Heart right ventricle (tissue), 16 donors: ENCODE results near the gene ALDH3B1. TPM values are rescaled to one million over a fixed set of nuclear protein-coding genes. Genes with fewer than 3 reads are reported as not detected.

Experiments used
- ATAC-seq, 8 donors: fragments of 200-7000 bp; cut with Tn5 transposase; one replicate each; pipeline ENCODE4 v1.9.1; 2020; ENCODE audit warnings: mild to moderate bottlenecking in 8 of 8, moderate library complexity in 8 of 8, moderate number of reproducible peaks in 1 of 8
- DNase-seq, 2 donors: peaks; one replicate each; pipeline ENCODE4 v3.0.0-alpha.2; 2020
- H3K27ac ChIP-seq, 10 donors: fragments of 200-600 bp; sonication (generic) in 2 of 10; one replicate each; pipeline versions ENCODE4 v1.5.0 to v1.8.0; 2020 to 2022; ENCODE audit warnings: mild to moderate bottlenecking in 3 of 10
- H3K27me3 ChIP-seq, 7 donors: fragments of 200-600 bp; one replicate each; pipeline ENCODE4 v1.8.0; 2021 to 2022; ENCODE audit warnings: mild to moderate bottlenecking in 2 of 7
- H3K36me3 ChIP-seq, 9 donors: fragments of 200-600 bp; sonication (generic) in 1 of 9; one replicate each; pipeline versions ENCODE4 v1.5.0 to v1.8.0; 2020 to 2022; ENCODE audit warnings: mild to moderate bottlenecking in 2 of 9
- H3K4me1 ChIP-seq, 9 donors: fragments of 200-600 bp; sonication (generic) in 1 of 9; one replicate each; pipeline versions ENCODE4 v1.5.0 to v1.8.0; 2020 to 2022; ENCODE audit warnings: mild to moderate bottlenecking in 4 of 9
- H3K4me3 ChIP-seq, 10 donors: fragments of 200-600 bp; sonication (generic) in 2 of 10; one replicate each; pipeline versions ENCODE4 v1.5.0 to v1.8.0; 2020 to 2022; ENCODE audit warnings: mild to moderate bottlenecking in 7 of 10, moderate library complexity in 2 of 10
- H3K9me3 ChIP-seq, 11 donors: fragments of 200-600 bp in 10 of 11; sonication (generic) in 2 of 11; one replicate each; pipeline versions ENCODE4 v1.5.0 to v1.8.0; 2013 to 2022; ENCODE audit warnings: mild to moderate bottlenecking in 2 of 11, control low read depth in 1 of 11, moderate library complexity in 1 of 11
- whole genome bisulfite sequencing, 2 donors: extraction: QIAGEN DNeasy Blood & Tissue Kit; methylation state at CpG; one replicate each; pipeline ENCODE4 v1.1.7; 2013; ENCODE audit warnings: inconsistent platforms in 1 of 2; 5-methylcytosine and 5-hydroxymethylcytosine counted together
- intact Hi-C, 10 donors: fragments of 100-400 bp; cut with DNase I; formaldehyde crosslinking; loops; one replicate each; pipeline versions ENCODE4 v1.11.1 to v1.14.2; 2022
- polyA plus RNA-seq, 2 donors: library from polyadenylated mRNA; stranded (reverse); fragments of 200-250 nt; gene quantifications; one replicate each; pipeline ENCODE4 v1.2.3, GENCODE V29; 2013
- total RNA-seq, 10 donors: library from RNA; stranded (reverse); fragmentation: NEBNext Ultra II Directional in 3 of 10; extraction: Animal tissue kit (Norgen Biotek cat#: 25700) in 3 of 10; gene quantifications; one replicate each; pipeline versions ENCODE4 v1.2.1 to v1.2.4, GENCODE V29; 2021 to 2023
- TF ChIP-seq, protein P1 (sequence below), 9 donors: fragments of 200-600 bp; sonication (generic) in 2 of 9; IDR thresholded peaks; one replicate each; pipeline versions ENCODE4 v1.5.0 to v1.8.0; 2021 to 2022; ENCODE audit warnings: antibody characterized with exemption in 9 of 9, mild to moderate bottlenecking in 5 of 9, moderate library complexity in 1 of 9
- donor health status: Arrhythmogenic right ventricular cardiomyopathy.
- donor health status: ischemic (EF 13 %, LVEDD 7.1; RV severe dilation, severe dysfunction).
- donor health status: healthy with polysubstance abuse.
- donor health status: DM: no; HTN: yes; CAD: no.
- donor health status: DM: no; HTN: no; CAD: no.
- donor health status: ischemic (EF 25% LVEDD 6.9; RV normal size, moderate dysfunction).
- donor health status: ischemic (EF 25% LVEDD 5.7; RV mildly dilated, moderate dysfunction).
- donor health status: healthy.
- donor health status: DM: yes; HTN: yes; CAD: no.
- donor health status: Ischemic cardiomyopathy.
- donor health status: ischemic (EF 35%, LVEDD 5.7; RV mildly dilated, moderate dysfunction).
- donor health status: nonischemic (EF 11% LVEDD 7.7; RV severe dilation, severe dysfunction).
- donor health status: DM: yes; HTN: yes; CAD: no.
- donor health status: PGD.
- donor health status: ischemic (EF 29% LVEDD 5.4; RV normal size, mild dysfunction).
- donor health status: nonischemic (EF 23%, LVEDD 6.1; RV moderate dilation, normal function).

ALDH3B1 gene
- total and polyA plus RNA-seq, 12 donors = 2.1 to 11.0 (median 4.3) TPM

DNA sequence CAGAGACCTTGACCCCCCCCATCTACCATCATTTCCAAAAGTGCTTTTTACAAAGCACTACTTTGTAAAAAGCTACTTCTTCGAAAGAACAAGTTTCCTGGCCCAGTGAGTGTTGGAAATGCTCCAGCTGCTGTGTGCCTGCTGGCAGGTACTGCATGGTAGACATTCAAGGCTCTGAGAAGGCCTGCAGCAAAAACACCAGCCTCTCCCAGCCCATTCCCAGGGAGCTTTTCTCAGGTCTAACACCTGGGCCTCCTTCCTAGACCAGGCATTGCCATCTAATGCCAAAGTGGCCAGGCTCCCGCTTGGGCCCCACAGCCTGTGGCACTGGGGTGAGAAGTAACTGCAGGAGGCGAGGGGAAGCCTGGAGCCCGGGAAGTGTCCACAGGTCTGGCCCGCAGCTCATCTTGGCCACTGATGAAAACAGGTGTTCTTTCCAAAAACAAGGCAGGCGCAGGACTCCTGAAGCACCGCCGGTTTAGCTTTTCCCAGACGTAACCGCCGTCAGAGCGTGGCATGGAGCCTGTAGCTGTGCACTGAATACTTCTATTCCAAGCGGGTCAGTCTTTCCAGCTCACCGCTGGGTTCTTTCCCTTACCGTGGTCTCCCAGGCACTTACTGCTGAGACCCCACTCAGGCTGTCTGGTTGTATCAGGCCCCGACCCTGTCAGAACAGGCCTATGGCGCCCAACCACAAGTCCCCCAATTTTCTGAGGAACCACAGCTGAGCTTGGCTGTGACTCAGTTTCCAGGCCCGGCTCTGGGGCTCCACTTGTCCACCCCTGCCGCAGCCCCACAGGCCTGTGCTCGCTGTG, 27.5 kb downstream of the ALDH3B1 start:
- ATAC-seq = no peak

GRCh38 chr11:68038226-68038717, 28.1 kb downstream of the ALDH3B1 start:
- Histone ChIP-seq H3K27me3 (no peaks in the 10 kb centered on the region), H3K27ac (peak overlapping the region; percentile 54 to 97 (median 94)), H3K9me3 (no peaks in the 10 kb centered on the region), H3K4me1 (peaks cover 28 to 72% (median 50%) of the 10 kb centered on the region in 9 donors), H3K36me3 (peaks cover 0 to 45% (median 0%) of the 10 kb centered on the region in 9 donors), H3K4me3 (peak overlapping the region; percentile 52 to 84 (median 71))
- intact Hi-C loops = loop anchor here in 4 of 10 donors (2.0 to 10.0 kb wide), 7 partner anchors 36 to 177 kb away; partner anchors contain the start of genes CHKA (in 3 of the 4), KMT5B (in 2 of the 4) and UNC93B1 (in 1 of the 4)
- DNase-seq = no peak
- WGBS, 2 donors = 19 to 30% methylated on average over 13 of the region's 13 CpGs
- peak in 7 of 8 donors; percentile 2 to 25 (median 13) for ATAC-seq
- TF ChIP-seq, protein P1, sequence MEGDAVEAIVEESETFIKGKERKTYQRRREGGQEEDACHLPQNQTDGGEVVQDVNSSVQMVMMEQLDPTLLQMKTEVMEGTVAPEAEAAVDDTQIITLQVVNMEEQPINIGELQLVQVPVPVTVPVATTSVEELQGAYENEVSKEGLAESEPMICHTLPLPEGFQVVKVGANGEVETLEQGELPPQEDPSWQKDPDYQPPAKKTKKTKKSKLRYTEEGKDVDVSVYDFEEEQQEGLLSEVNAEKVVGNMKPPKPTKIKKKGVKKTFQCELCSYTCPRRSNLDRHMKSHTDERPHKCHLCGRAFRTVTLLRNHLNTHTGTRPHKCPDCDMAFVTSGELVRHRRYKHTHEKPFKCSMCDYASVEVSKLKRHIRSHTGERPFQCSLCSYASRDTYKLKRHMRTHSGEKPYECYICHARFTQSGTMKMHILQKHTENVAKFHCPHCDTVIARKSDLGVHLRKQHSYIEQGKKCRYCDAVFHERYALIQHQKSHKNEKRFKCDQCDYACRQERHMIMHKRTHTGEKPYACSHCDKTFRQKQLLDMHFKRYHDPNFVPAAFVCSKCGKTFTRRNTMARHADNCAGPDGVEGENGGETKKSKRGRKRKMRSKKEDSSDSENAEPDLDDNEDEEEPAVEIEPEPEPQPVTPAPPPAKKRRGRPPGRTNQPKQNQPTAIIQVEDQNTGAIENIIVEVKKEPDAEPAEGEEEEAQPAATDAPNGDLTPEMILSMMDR (IDR thresholded peaks at IDR 0.05) = no peak

More for the DNA sequence above, 27.5 kb downstream of the ALDH3B1 start:
- 77 to 83% methylated on average over 20 of the region's 20 CpGs for WGBS, 2 donors
- Histone ChIP-seq H3K4me1 (peaks cover 30 to 79% (median 56%) of the 10 kb centered on the region in 9 donors), H3K36me3 (peaks cover 0 to 45% (median 0%) of the 10 kb centered on the region in 9 donors), H3K27me3 (no peaks in the 10 kb centered on the region), H3K27ac (peak overlapping the region; percentile 54 to 97 (median 94)), H3K9me3 (no peaks in the 10 kb centered on the region), H3K4me3 (peak overlapping the region in 6 of 10 donors; percentile 61 to 84 (median 70))
- TF ChIP-seq, protein P1 (IDR thresholded peaks at IDR 0.05) = no peak
- intact Hi-C loops = loop anchor here in 4 of 10 donors (2.0 to 10.0 kb wide), 7 partner anchors 35 to 177 kb away; partner anchors contain the start of genes CHKA (in 3 of the 4), KMT5B (in 2 of the 4) and UNC93B1 (in 1 of the 4)
- no peak for DNase-seq

- Histone ChIP-seq H3K4me1 (peaks cover 28 to 68% (median 46%) of the 10 kb centered on the region in 9 donors), H3K27me3 (no peaks in the 10 kb centered on the region), H3K27ac (peak within 1 kb of the TSS; percentile 77 to 97 (median 94)), H3K9me3 (no peaks in the 10 kb centered on the region), H3K36me3 (peaks cover 0 to 45% (median 0%) of the 10 kb centered on the region in 9 donors), H3K4me3 (peak within 1 kb of the TSS; percentile 52 to 84 (median 71))
- DNase-seq = peak; percentile 90 to 91
- TF ChIP-seq, protein P1 (IDR thresholded peaks at IDR 0.05) = peak in 1 of 9 donors; percentile 7
- 5 to 9% methylated on average over 48 to 51 of the region's 51 CpGs for WGBS, 2 donors
- intact Hi-C loops = loop anchor here in 4 of 10 donors (2.0 to 10.0 kb wide), 7 partner anchors 37 to 176 kb away; partner anchors contain the start of genes CHKA (in 3 of the 4), KMT5B (in 2 of the 4) and UNC93B1 (in 1 of the 4)
- ATAC-seq = peak; percentile 74 to 92 (median 88)
Observed at GRCh38 chr11:68038718-68039525, 28.8 kb downstream of the ALDH3B1 start, which contains the start of gene TCIRG1. Gene TCIRG1 (plus strand): TSS chr11:68039025. CDS start chr11:68041272, 2,247 bp downstream.
